ENCODE results near the gene SPPL3.

GRCh38 chr12:120892265-120892664, 11.9 kb downstream of the SPPL3 start:
- TF ChIP-seq ZNF263 (CRISPR knock-in tag; IDR thresholded peaks at IDR 0.05; ENCODE audit: low read depth) (no peak), SP1 (CRISPR knock-in tag; conservative IDR thresholded peaks at IDR 0.05) (no peak), CTCF (IDR thresholded peaks at IDR 0.05) (no peak), ZNF423 (CRISPR knock-in tag; IDR thresholded peaks at IDR 0.05) (no peak), CBFB (CRISPR knock-in tag; IDR thresholded peaks at IDR 0.05; ENCODE audit: low read depth) (no peak), NFE2L1 (CRISPR knock-in tag; IDR thresholded peaks at IDR 0.05) (no peak), USF2 (CRISPR knock-in tag; IDR thresholded peaks at IDR 0.05) (no peak), CREM (CRISPR knock-in tag; IDR thresholded peaks at IDR 0.05) (no peak), MLX (CRISPR knock-in tag; IDR thresholded peaks at IDR 0.05) (no peak), USF1 (CRISPR knock-in tag; IDR thresholded peaks at IDR 0.05) (no peak), CREB1 (CRISPR knock-in tag; IDR thresholded peaks at IDR 0.05) (no peak), IRF1 (CRISPR knock-in tag; IDR thresholded peaks at IDR 0.05) (no peak)
